Middle frontal gyrus (tissue), 1 donor: ENCODE results near the gene FPR3.

Experiments used
- DNase-seq: peaks from one replicate; pipeline ENCODE4 v3.0.0-alpha.2; 2015; ENCODE audit warnings: low spot score; ENCODE audit errors: extremely low spot score

The FPR3 gene

DNA sequence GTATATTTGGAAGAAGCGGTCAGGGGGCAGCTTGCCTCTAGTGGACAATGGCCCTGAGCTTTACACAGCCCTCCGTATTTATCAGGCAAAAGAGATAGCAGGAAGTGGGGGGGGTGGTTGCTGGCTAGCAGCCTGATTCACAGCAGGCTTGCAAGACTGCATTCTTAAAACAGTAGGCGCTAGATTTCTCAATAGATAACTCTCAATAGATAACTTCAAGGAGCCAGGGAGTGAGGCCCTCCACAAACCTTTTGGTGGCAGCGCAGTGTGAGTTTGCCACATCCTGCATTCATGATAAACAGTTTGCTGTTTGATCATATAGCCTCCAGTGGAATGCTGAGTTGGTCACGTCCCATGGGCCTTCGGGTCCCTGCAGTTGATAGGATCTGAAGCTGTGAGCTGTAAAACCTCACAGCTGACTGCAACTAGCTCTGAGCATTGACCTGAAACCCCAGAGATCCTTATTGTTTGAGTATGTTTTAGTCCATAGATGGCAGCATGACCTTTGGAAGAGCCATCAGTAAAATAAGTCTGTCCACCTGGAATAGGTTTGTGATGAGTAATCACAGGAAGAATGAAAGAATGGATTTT, 12.2 kb downstream of the FPR3 start:
- no peak for DNase-seq

DNA sequence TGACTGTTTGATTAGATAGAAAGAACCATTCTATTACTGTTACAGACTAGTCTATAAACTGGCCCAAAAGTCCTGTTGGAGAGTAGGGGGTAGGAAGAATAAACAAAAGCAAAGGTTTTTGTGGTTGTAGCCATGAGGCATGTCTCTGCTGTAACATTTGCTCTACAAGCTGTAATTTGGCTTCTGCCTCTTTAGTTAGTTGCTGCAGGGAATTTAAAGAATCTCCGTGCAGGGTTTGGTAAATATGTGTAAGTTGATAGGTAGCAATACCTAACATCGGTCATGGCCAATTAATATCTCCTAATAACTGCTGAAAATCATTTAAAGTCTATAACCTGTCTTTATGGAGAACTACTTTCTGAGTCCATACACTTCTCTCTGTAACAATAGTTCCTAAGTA, 13.0 kb downstream of the FPR3 start:
- no peak for DNase-seq

DNA sequence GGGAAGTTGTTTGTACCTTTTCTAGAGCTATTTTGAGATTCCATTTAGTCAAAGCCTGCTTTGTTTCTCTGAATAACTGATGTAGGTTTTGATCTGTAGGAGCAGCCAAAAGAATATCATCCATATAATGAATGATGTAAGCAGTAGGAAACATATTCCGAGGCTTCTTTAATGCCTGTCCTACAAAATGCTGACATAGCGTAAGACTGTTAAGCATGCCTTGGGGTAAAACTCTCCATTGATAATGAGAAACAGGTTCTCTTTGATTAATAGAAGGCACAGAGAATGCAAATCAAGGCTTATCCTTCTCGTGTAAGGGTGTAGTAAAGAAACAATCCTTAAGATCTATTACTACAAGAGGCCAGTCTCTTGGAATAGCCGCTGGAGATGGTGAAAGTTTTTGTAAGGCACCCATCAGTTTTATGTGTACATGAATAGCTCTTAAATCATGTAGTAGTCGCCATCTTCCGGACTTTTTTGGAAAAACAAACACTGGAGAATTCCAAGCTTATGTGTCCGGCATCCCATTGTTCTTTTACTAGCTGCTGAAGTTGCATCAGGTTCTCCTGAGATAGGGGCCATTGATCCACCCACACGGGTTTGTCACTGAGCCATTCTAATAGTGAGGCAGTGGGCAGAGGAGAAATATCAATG, 13.5 kb downstream of the FPR3 start:
- no peak for DNase-seq

DNA sequence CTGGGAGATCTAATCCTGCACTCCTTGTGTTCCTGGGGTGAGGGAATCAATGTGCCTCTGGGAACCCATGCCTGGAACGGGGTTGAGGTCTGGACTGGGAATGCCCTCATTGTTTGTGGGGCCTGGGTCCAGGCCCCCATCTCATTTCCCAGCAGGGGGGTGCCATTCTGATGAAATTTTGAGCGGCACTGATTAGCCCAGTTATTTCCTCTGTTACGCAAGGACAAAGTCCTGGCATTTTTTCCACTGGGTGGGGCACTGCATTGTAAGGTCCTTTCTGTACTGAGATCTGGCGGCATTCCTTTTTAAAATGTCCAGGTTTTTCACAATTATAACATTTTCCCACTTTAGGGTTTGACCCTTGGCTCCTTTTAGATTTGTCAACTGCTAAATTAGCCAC, 14.8 kb downstream of the FPR3 start:
- no peak for DNase-seq

DNA sequence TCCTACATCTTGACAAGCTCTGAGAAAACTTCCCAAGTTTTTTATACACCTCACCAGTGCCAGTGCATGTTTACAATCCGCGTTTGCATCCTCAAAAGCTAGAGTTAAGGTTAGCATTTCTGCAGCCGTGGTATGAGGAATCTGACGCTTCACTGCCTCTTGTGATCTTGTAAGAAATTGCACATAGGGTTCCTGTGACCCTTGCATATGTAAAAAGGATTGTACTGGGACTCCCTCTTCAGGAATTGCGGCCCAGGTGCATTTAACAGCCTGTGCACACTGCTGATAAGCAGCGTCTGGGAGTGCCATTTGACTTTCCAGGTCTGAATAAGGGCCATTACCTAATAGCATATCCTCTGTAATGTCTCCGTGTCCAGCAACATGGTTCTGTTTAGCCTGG, 15.3 kb downstream of the FPR3 start:
- no peak for DNase-seq

DNA sequence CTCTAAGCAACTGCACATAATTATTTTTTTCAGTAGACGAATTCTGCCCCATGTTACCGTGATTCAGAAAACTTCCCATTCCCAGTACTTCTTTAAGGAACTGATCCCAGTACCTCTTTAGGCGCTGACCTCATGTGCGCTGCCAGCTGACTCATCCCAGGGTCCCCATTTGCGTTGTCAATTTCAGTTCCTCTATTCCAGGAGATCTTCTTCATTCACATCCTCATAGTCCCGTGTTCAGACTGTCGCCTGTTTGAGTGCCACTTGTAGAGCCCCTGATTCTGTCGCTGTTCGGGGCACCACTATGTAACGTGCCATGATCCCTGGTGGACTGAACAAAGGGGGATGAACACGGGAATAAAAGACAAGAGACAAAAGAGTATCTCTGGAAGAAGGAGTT, 16.4 kb downstream of the FPR3 start:
- no peak for DNase-seq

DNA sequence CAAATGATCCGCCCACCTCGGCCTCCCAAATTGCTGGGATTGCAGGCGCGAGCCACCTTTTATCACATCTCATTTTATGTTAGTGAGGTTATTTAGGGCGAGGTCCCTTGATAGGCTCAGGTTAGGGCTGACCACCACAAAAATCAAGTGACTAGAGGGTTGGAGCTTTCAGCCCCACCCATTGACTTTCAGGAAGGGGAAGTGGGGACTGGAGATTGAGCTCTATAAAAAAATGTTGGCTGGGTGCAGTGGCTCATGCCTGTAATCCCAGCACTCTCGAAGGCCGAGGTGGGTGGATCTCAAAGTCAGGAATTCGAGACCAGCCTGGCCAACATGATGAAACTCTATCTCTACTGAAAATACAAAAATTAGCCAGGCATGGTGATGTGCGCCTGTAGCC, 20.1 kb downstream of the FPR3 start:
- no peak for DNase-seq

DNA sequence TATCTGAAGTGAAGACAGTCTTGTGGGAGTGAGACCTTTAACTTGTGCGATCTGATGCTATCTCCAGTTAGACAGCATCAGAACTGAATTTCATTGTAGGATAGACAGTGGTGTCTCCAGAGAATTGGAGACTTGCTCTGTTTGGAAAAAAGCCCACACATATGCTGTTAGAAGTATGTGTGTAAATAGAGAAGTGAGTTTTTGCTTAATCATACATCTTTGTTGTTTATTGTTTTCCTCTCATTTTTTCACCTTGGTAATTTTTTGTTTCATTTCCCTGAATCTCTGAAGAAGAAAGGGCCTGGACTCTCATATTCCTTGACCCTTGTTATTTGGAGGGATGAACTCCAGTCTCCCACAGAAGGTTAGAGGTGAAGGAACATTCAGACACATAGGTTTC, 21.8 kb downstream of the FPR3 start:
- no peak for DNase-seq

DNA sequence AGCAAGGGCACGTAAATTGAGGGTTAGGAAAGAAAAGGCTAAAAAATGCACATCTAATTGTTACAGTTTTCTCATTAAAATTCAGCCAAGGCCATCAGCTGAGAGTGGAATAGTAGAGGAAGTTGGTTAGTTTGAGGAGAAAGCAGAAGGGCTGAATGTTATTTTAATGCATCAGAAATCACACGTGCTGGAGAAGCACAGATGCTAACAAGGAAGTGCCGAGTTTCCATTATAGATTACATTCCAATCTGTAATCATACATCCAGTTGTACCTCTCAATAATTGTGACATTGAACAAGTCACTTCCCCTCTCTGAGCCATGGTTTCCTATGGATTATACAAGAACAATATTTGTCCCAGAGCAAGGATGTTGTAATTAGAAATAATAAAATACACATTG, 25.1 kb downstream of the FPR3 start:
- DNase-seq, result no peak

DNA sequence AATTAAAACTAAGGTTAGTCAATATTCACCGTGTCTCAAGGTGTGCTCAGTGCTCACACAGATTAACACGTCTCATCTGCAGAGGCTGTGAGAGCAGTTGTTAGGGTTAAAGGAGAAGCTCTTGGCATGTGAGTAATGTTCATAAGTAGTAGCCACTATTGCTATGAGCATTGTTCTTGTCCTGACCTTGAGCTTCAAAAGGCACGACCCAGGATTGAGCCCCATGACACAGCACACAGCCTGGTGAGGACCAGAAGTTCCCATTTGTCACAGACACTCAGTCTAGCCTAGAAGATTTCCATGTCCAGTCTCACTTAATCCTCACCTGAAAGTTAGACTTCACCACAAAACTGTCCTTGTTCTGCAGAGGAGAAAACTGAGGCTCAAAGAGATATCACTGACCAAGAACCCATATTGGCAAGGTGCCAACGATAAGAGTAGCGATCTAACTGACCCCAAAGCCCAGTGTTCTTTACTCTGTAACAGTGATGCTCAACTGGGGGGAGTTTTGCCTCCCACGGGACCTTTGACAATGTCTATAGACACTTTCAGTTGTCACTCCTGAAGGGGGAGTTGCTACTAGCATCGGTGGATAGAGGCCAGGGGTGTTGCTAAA, 26.0 kb downstream of the FPR3 start:
- no peak for DNase-seq

DNA sequence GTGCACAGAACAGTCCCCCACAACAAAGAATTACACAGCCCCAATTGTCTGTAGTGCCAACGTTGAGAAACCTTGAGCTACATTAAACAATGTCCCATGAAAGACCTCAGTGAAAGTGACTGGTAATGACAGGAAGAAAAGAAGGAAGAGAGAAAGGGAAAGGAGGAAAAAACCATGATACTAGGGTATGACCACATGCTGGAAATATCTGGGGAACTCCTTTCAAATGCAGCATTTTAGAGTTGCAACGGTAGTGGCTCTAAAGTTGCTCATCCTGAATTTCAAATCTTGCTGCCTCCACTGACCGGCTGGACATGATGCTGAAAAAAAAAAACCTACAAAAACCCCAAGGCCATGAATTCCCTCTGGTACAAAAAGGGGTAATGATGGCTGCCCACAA, 26.5 kb downstream of the FPR3 start:
- DNase-seq, result no peak

DNA sequence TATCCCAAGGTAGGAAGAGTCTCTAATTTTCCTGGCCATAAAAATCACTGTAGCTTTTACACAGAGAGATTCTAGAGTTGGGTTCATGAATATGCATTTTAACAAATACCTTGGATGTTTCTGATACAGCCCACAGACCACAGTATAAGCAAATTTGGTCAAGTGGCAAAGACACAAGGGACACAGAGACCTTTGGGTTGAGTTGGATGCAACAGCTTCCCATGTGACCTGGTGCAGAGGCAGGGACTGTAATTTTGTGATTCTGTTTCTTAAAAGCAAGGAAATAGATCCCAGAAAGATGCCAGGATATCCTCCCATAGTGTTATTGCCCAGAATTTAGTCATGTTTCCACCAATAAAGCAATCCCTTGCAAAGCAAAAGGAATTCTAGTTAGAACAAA, 27.0 kb downstream of the FPR3 start:
- no peak for DNase-seq

DNA sequence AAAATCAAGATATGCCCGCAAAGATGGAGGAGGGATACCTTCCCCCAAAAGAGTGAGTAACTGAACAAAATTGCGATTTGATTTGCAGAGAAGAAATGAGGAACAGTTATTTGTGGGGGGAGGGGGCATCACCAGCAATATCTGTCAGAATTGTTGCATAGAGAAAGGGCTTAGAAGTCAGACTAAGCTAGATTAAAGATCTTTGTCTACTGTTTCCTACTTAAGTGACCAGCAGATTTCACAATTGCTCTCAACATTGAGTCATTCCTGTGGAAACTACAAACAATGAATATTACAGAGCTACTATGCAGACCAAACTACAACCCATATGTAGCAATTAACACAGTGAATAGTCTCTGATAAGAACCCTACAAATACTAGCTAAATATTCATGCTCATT, 27.4 kb downstream of the FPR3 start:
- DNase-seq, result no peak

DNA sequence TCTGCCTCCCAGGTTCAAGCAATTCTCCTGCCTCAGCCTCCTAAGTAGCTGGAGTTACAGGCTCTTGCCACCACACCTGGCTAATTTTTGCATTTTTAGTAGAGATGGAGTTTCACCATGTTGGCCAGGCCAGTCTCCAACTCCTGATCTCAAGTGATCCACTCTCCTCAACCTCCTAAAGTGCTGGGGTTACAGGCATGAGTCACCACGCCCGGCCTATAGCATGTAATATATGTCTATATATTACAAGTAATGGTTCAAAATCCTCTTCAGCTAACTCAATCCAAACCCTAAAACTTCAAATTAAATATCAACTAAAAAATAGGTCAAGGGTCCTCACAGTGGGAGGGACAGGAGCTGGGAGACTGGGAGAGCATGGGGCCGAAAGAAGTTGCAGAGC, 28.0 kb downstream of the FPR3 start:
- DNase-seq, result no peak

DNA sequence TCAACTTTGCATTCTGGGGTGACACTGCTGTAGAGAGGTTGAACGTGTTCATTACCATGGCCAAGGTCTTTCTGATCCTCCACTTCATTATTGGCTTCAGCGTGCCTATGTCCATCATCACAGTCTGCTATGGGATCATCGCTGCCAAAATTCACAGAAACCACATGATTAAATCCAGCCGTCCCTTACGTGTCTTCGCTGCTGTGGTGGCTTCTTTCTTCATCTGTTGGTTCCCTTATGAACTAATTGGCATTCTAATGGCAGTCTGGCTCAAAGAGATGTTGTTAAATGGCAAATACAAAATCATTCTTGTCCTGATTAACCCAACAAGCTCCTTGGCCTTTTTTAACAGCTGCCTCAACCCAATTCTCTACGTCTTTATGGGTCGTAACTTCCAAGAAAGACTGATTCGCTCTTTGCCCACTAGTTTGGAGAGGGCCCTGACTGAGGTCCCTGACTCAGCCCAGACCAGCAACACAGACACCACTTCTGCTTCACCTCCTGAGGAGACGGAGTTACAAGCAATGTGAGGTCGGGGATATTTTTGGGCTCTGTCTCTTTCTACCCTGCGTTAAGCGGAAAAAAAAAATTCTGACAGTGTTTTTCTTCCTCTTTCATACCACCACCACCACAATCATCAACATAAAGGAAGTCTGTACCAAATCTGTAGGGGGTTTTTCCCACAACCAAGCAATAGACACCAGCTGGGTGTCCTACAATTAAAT, 29.5 kb downstream of the FPR3 start:
- no peak for DNase-seq

DNA sequence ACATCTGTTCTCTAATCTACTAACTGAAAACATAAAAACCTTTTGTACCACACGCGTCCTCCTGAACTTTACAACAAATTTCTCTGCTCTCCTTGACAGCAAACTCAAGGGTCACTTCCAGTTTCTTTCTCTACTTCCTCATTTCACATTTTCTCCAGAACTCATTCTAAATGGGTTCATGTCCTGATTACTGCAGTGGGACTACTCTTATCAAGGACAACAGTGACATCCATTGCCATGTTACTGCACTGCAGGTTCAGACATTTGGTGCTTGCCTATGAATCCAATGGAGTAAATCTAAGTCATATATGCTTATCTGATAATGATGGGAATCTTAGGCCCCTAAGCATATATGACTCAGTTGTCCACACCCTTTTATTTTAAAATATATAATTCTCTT, 35.3 kb downstream of the FPR3 start:
- DNase-seq, result no peak

DNA sequence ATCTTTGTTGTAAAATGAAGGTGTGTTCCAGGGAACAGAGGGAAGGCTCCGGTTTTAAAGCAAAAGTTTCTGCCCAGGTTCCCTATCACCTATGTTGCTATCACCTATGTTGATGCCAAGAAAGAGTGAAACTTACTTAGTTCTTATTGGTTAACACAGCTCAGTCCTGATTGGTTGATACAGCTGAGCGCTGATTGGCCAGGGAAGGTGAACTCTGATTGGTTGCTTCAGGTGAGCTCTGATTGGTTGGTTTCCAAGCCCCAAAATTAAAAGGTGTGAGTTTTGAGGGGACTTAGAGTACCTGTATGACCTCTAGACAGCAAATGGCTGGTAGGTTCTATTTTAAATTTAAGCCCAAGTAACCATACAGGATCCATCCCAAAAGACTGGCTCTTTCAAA, 42.2 kb downstream of the FPR3 start:
- DNase-seq, result no peak

DNA sequence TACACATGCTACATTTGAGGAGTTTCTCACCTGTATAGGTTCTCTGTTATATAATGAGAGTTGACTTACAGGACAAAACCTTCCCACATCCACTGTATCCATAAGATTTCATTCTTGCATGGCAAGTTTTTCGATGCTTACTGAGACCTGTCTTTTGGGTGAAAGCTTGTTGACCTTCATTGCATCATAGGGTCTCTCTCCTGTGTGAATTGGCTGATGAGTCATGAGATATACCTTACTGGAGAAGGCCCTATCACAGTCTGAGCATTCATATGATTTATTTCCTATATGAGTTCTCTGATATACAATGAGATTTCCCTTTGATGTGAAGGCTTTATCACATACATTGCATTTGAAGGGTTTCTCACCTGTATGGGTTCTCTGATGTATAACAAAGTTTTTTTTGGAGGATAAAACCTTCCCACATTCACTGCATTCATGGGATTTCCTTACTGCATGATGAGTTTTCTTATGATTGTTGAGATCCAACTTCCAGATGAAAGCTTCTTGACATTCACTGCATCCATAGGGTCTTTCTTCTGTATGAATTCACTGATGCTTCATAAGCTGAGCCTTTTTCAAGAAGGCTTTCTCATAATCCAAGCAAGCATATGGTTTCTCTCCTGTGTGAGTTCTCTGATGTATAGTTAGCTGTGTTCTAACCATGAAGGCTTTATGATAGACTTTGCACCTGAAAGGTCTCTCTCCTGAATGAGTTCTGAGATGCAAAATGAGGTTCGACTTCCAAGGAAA, 67.1 kb downstream of the FPR3 start:
- no peak for DNase-seq

DNA sequence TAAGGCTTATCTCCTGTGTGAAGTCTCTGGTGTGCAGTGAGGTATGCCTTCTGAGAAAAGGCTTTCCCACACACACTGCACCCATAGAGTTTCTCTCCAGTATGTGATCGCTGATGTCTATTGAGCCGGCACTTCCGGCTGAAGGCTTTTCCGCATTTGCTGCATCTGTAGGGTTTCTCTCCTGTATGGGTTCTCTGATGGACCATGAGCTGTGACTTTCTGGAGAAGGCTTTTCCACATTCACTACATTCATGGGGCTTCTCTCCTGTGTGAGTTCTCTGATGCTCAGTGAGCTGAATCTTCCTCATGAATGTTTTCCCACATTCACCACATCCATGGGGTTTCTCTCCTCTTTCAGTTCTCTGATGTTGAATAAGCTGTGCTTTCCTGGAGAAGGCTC, 78.1 kb downstream of the FPR3 start:
- DNase-seq, result no peak
